ENCODE results near the gene GDPD3.
"Not testable (repeated sequence)": the region's sequence is repeated elsewhere in the genome, so short reads cannot be mapped to it uniquely, and the experiment has no call there.

The GDPD3 gene

GRCh38 chr16:30122604-30123160 lies 9.3 kb upstream of the GDPD3 start:
- no peak for DNase-seq

GRCh38 chr16:30121741-30122571 lies 8.6 kb upstream of the GDPD3 start:
- DNase-seq = no peak

GRCh38 chr16:30120340-30121105 lies 7.2 kb upstream of the GDPD3 start:
- no peak for DNase-seq

- DNase-seq = no peak
These were observed 6.1 kb upstream of the GDPD3 start for GRCh38 chr16:30119428-30119827.

GRCh38 chr16:30117768-30118167 lies 4.4 kb upstream of the GDPD3 start:
- no peak for DNase-seq

GRCh38 chr16:30116291-30117207 lies 3.2 kb upstream of the GDPD3 start:
- no peak for DNase-seq

GRCh38 chr16:30115238-30115637 lies 1.9 kb upstream of the GDPD3 start:
- DNase-seq = no peak

- DNase-seq = not testable (repeated sequence)
These were observed 1.5 kb upstream of the GDPD3 start for GRCh38 chr16:30114833-30115232.

- DNase-seq = no peak
These were observed 1.1 kb upstream of the GDPD3 start for GRCh38 chr16:30114411-30114810.

GRCh38 chr16:30113711-30114333 lies 485 bp upstream of the GDPD3 start:
- DNase-seq = no peak

GRCh38 chr16:30112197-30113030 lies 923 bp downstream of the GDPD3 start:
- DNase-seq = no peak

GRCh38 chr16:30110661-30111060 lies 2.7 kb downstream of the GDPD3 start:
- DNase-seq = no peak

- DNase-seq = no peak
These were observed 5.1 kb downstream of the GDPD3 start for GRCh38 chr16:30108059-30108850.

- DNase-seq = no peak
These were observed 8.8 kb downstream of the GDPD3 start for GRCh38 chr16:30104492-30104891.

- DNase-seq = no peak
These were observed 9.2 kb downstream of the GDPD3 start for GRCh38 chr16:30104090-30104489.

GRCh38 chr16:30096862-30097563 lies 16.3 kb downstream of the GDPD3 start:
- no peak for DNase-seq

- DNase-seq = peak; percentile 90 to 91
These were observed 17.1 kb downstream of the GDPD3 start, which contains the start of gene YPEL3 for GRCh38 chr16:30096105-30096861. Gene YPEL3 (minus strand): TSS chr16:30096213. CDS start chr16:30095482, 731 bp downstream.

- DNase-seq = no peak
These were observed 17.9 kb downstream of the GDPD3 start for GRCh38 chr16:30095166-30096078.

Measured in NCI-H1930 (cell line).